NT2/D1 (cell line): ENCODE data around the gene FRMD3.

Experiments
- YY1 ChIP-seq: IDR thresholded peaks from 2 replicates; pipeline ENCODE4 v1.6.1; 2011; ENCODE audit not compliant: insufficient read length, insufficient read depth
- ZNF274 ChIP-seq: IDR thresholded peaks from 2 replicates; pipeline ENCODE4 v1.6.1; 2011; ENCODE audit warnings: mild to moderate bottlenecking, low read depth, low read length

GRCh38 chr9:83469722-83470121 is 68.5 kb downstream of the FRMD3 start:
- TF ChIP-seq YY1 (no peak), ZNF274 (no peak)
